Purkinje cell (primary cell): Measurements from ENCODE around the gene PRSS16. TPM values are rescaled to one million over a fixed set of nuclear protein-coding genes. Genes with fewer than 3 reads are reported as not detected.

Experiments used
- polyA plus RNA-seq: library from polyadenylated mRNA; unstranded; fragments of >200 nt; fragmentation: Nextera tagmentation; gene quantifications from 2 replicates; pipeline ENCODE4 v1.2.1, GENCODE V29; 2014

PRSS16 gene
- 3.6 and 6.3 TPM in 2 replicates for polyA plus RNA-seq

DNA sequence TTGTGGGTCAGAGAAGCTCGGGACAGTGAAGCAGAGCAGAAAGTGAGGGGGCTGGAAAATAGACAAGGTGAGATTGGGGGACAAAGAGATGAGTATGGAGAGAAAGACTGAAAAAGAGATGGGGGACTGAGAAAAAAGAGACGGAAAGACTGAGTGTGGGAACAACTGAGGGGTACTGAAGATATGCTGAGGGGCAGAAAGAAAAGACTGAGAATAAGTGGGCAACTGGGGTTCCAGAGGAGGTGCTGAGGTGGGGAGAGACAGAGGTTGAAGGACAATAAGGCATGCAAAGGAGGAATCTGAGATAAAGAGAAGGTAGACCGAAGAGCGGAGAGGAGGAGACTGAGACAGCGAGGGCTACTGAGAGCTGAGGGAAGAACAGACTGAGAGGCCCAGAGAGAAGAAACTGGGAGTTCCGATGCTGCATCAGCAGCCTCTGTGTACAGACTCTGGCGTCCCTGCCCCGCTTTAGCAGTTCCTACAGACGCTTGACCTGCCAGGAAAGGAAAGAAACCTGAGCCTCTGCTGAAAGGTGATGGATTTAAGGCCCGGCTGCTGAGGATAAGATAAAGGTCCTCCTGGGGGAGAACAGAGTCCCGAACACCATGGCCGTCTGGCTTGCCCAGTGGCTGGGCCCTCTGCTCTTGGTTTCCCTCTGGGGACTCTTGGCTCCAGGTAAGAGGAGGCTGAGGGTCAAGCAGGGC, at the start of gene PRSS16:
TSS of gene PRSS16 (plus strand) at position 569 of the 704 bp plus-strand sequence. CDS start at position 606, 37 bp downstream.

Other genes starting within 250 kb of the PRSS16 start
- gene POM121L2, start 64.6 kb downstream of the PRSS16 start, polyA plus RNA-seq, result not detected in 2 replicates
- 1.9 and 2.1 TPM in 2 replicates for gene ZNF391, start 141.1 kb downstream of the PRSS16 start, polyA plus RNA-seq
- 0.22 and 5.2 TPM in 2 replicates for gene ZNF184, start 225.4 kb downstream of the PRSS16 start, polyA plus RNA-seq